ENCODE results near the gene MLXIP.
"Not testable (repeated sequence)": the region's sequence is repeated elsewhere in the genome, so short reads cannot be mapped to it uniquely, and the experiment has no call there.

Gene MLXIP

GRCh38 chr12:122161682-122162081 is 83.1 kb downstream of the MLXIP start:
- Histone ChIP-seq H3K4me3 (ENCODE audit: low read length) (no peak overlapping the region), H3K27me3 (ENCODE audit: control insufficient read depth, insufficient read depth, low read length) (no peaks in the 10 kb centered on the region), H3K27ac (ENCODE audit: low read depth, low read length) (no peak overlapping the region), H3K4me1 (ENCODE audit: control insufficient read depth, insufficient read depth, low read length) (no peaks in the 10 kb centered on the region), H3K9ac (ENCODE audit: low read length) (no peak overlapping the region), H3K36me3 (ENCODE audit: control insufficient read depth, insufficient read depth, low read length) (no peaks in the 10 kb centered on the region)

- Histone ChIP-seq H3K9ac (ENCODE audit: low read length) (no peak overlapping the region), H3K27ac (ENCODE audit: low read depth, low read length) (no peak overlapping the region), H3K27me3 (ENCODE audit: control insufficient read depth, insufficient read depth, low read length) (no peaks in the 10 kb centered on the region), H3K4me1 (ENCODE audit: control insufficient read depth, insufficient read depth, low read length) (no peaks in the 10 kb centered on the region), H3K36me3 (ENCODE audit: control insufficient read depth, insufficient read depth, low read length) (no peaks in the 10 kb centered on the region), H3K4me3 (ENCODE audit: low read length) (no peak overlapping the region)
Measured at GRCh38 chr12:122162976-122163375, 84.4 kb downstream of the MLXIP start.

- H3K4me3 ChIP-seq (ENCODE audit: low read length), result no peak overlapping the region
- H3K27me3 ChIP-seq (ENCODE audit: control insufficient read depth, insufficient read depth, low read length), result no peaks in the 10 kb centered on the region
- H3K4me1 ChIP-seq (ENCODE audit: control insufficient read depth, insufficient read depth, low read length), result no peaks in the 10 kb centered on the region
- H3K27ac ChIP-seq (ENCODE audit: low read depth, low read length), result no peak overlapping the region
- H3K9ac ChIP-seq (ENCODE audit: low read length), result no peak overlapping the region
- H3K36me3 ChIP-seq (ENCODE audit: control insufficient read depth, insufficient read depth, low read length), result no peaks in the 10 kb centered on the region
Measured at GRCh38 chr12:122166422-122167349, 88.1 kb downstream of the MLXIP start.

GRCh38 chr12:122167356-122167925 is 88.9 kb downstream of the MLXIP start:
- Histone ChIP-seq H3K27me3 (ENCODE audit: control insufficient read depth, insufficient read depth, low read length) (no peaks in the 10 kb centered on the region), H3K36me3 (ENCODE audit: control insufficient read depth, insufficient read depth, low read length) (no peaks in the 10 kb centered on the region), H3K4me1 (ENCODE audit: control insufficient read depth, insufficient read depth, low read length) (no peaks in the 10 kb centered on the region), H3K27ac (ENCODE audit: low read depth, low read length) (no peak overlapping the region), H3K9ac (ENCODE audit: low read length) (no peak overlapping the region), H3K4me3 (ENCODE audit: low read length) (no peak overlapping the region)

- H3K4me1 ChIP-seq (ENCODE audit: control insufficient read depth, insufficient read depth, low read length), result no peaks in the 10 kb centered on the region
- no peaks in the 10 kb centered on the region for H3K27me3 ChIP-seq (ENCODE audit: control insufficient read depth, insufficient read depth, low read length)
- H3K4me3 ChIP-seq (ENCODE audit: low read length), result no peak overlapping the region
- H3K9ac ChIP-seq (ENCODE audit: low read length), result no peak overlapping the region
- no peak overlapping the region for H3K27ac ChIP-seq (ENCODE audit: low read depth, low read length)
- H3K36me3 ChIP-seq (ENCODE audit: control insufficient read depth, insufficient read depth, low read length), result no peaks in the 10 kb centered on the region
Measured at GRCh38 chr12:122168492-122168891, 89.9 kb downstream of the MLXIP start.

GRCh38 chr12:122171399-122171798 is 92.8 kb downstream of the MLXIP start:
- Histone ChIP-seq H3K9ac (ENCODE audit: low read length) (no peak overlapping the region), H3K4me3 (ENCODE audit: low read length) (no peak overlapping the region), H3K27ac (ENCODE audit: low read depth, low read length) (no peak overlapping the region), H3K36me3 (ENCODE audit: control insufficient read depth, insufficient read depth, low read length) (no peaks in the 10 kb centered on the region), H3K4me1 (ENCODE audit: control insufficient read depth, insufficient read depth, low read length) (no peaks in the 10 kb centered on the region), H3K27me3 (ENCODE audit: control insufficient read depth, insufficient read depth, low read length) (no peaks in the 10 kb centered on the region)

- Histone ChIP-seq H3K4me1 (ENCODE audit: control insufficient read depth, insufficient read depth, low read length) (no peaks in the 10 kb centered on the region), H3K9ac (ENCODE audit: low read length) (no peak overlapping the region), H3K27me3 (ENCODE audit: control insufficient read depth, insufficient read depth, low read length) (no peaks in the 10 kb centered on the region), H3K36me3 (ENCODE audit: control insufficient read depth, insufficient read depth, low read length) (no peaks in the 10 kb centered on the region), H3K4me3 (ENCODE audit: low read length) (no peak overlapping the region), H3K27ac (ENCODE audit: low read depth, low read length) (no peak overlapping the region)
Measured at GRCh38 chr12:122172262-122172939, 93.8 kb downstream of the MLXIP start.

- Histone ChIP-seq H3K9ac (ENCODE audit: low read length) (no peak within 1 kb of the TSS), H3K36me3 (ENCODE audit: control insufficient read depth, insufficient read depth, low read length) (no peaks in the 10 kb centered on the region), H3K27ac (ENCODE audit: low read depth, low read length) (no peak within 1 kb of the TSS), H3K4me3 (ENCODE audit: low read length) (no peak within 1 kb of the TSS), H3K27me3 (ENCODE audit: control insufficient read depth, insufficient read depth, low read length) (no peaks in the 10 kb centered on the region), H3K4me1 (ENCODE audit: control insufficient read depth, insufficient read depth, low read length) (no peaks in the 10 kb centered on the region)
Measured at GRCh38 chr12:122174155-122174845, 95.7 kb downstream of the MLXIP start, which contains the start of gene IL31. Gene IL31, minus strand, starts transcription at chr12:122174221. Its CDS starts 49 bp downstream, at chr12:122174172.

- H3K4me3 ChIP-seq (ENCODE audit: low read length); H3K27me3 ChIP-seq (ENCODE audit: control insufficient read depth, insufficient read depth, low read length); H3K27ac ChIP-seq (ENCODE audit: low read depth, low read length); H3K36me3 ChIP-seq (ENCODE audit: control insufficient read depth, insufficient read depth, low read length); H3K9ac ChIP-seq (ENCODE audit: low read length); H3K4me1 ChIP-seq (ENCODE audit: control insufficient read depth, insufficient read depth, low read length): not testable (repeated sequence)
Measured at GRCh38 chr12:122176473-122176872, 97.9 kb downstream of the MLXIP start.

- H3K27ac ChIP-seq (ENCODE audit: low read depth, low read length), result no peak within 1 kb of the TSS
- H3K9ac ChIP-seq (ENCODE audit: low read length), result no peak within 1 kb of the TSS
- no peaks in the 10 kb centered on the region for H3K4me1 ChIP-seq (ENCODE audit: control insufficient read depth, insufficient read depth, low read length)
- no peaks in the 10 kb centered on the region for H3K36me3 ChIP-seq (ENCODE audit: control insufficient read depth, insufficient read depth, low read length)
- no peaks in the 10 kb centered on the region for H3K27me3 ChIP-seq (ENCODE audit: control insufficient read depth, insufficient read depth, low read length)
- H3K4me3 ChIP-seq (ENCODE audit: low read length), result peak within 1 kb of the TSS; percentile 70
Measured at GRCh38 chr12:122182887-122183587, 104.5 kb downstream of the MLXIP start, which contains the start of gene LRRC43. Gene LRRC43, plus strand, starts transcription at chr12:122183123. Its CDS starts 22 bp downstream, at chr12:122183145.

- Histone ChIP-seq H3K27me3 (ENCODE audit: control insufficient read depth, insufficient read depth, low read length) (no peaks in the 10 kb centered on the region), H3K4me1 (ENCODE audit: control insufficient read depth, insufficient read depth, low read length) (no peaks in the 10 kb centered on the region), H3K9ac (ENCODE audit: low read length) (no peak overlapping the region), H3K4me3 (ENCODE audit: low read length) (no peak overlapping the region), H3K36me3 (ENCODE audit: control insufficient read depth, insufficient read depth, low read length) (no peaks in the 10 kb centered on the region), H3K27ac (ENCODE audit: low read depth, low read length) (no peak overlapping the region)
Measured at GRCh38 chr12:122183588-122183940, 105.0 kb downstream of the MLXIP start.

Data from rectal smooth muscle tissue (tissue), 1 donor.